SK-N-SH (cell line): Measurements from ENCODE around the gene NOP9. TPM values are rescaled to one million over a fixed set of nuclear protein-coding genes. Genes with fewer than 3 reads are reported as not detected.

Experiments
- CTCF ChIA-PET: fragments of 300-600, 350-600 bp; formaldehyde crosslinking; extraction: SDS; loops from one replicate; lab custom pipeline; 2021; lab: Yijun Ruan, JAX
- POLR2A ChIA-PET: fragments of 350-600 bp; sonication (Branson Sonifier 250); formaldehyde crosslinking; extraction: SDS; loops from one replicate; lab custom pipeline; 2020; ENCODE audit warnings: antibody characterized with exemption, inconsistent platforms; lab: Yijun Ruan, JAX
- DNase-seq: peaks from one replicate; pipeline ENCODE4 v3.0.0; 2012
- H2AFZ ChIP-seq: fragments of 200-600 bp; sonication (generic); 2 replicates; pipeline ENCODE4 v1.8.1; 2016; ENCODE audit warnings: antibody characterized with exemption, mild to moderate bottlenecking, low read depth
- H3F3A ChIP-seq: fragments of 200-600 bp; sonication (generic); replicated peaks from 2 replicates; pipeline ENCODE3; 2016; ENCODE audit warnings: antibody characterized with exemption, mild to moderate bottlenecking; ENCODE audit not compliant: insufficient read depth
- H3K27ac ChIP-seq, 2 experiments: fragments of 200-500 bp in 1 of 2; fragments of 200-600 bp in 1 of 2; sonication (Bioruptor generic) in 1 of 2; sonication (generic), shearing (Covaris generic) in 1 of 2; 2 replicates each; pipeline versions ENCODE4 v1.5.1 to v1.6.1; 2014 to 2016; ENCODE audit warnings: low read depth in 2 of 2, inconsistent platforms in 1 of 2, low read length in 1 of 2, mild to moderate bottlenecking in 1 of 2, mixed read lengths in 1 of 2
- H3K27me3 ChIP-seq: fragments of 200-600 bp; sonication (generic), shearing (Covaris generic); 2 replicates; pipeline ENCODE4 v1.6.1; 2016; ENCODE audit warnings: mixed run types; ENCODE audit not compliant: insufficient read depth
- H3K36me3 ChIP-seq, 2 experiments: fragments of 200-500 bp in 1 of 2; fragments of 200-600 bp in 1 of 2; sonication (Bioruptor generic) in 1 of 2; sonication (generic) in 1 of 2; replicated peaks in 1 of 2; 2 replicates each; pipeline versions ENCODE3 to v1.5.1; 2014 to 2016; ENCODE audit warnings: low read length in 1 of 2, mild to moderate bottlenecking in 1 of 2; ENCODE audit not compliant: insufficient read depth in 2 of 2, control insufficient read depth in 1 of 2
- H3K4me1 ChIP-seq, 2 experiments: fragments of 200-500 bp in 1 of 2; fragments of 200-600 bp in 1 of 2; sonication (Bioruptor generic) in 1 of 2; sonication (generic), shearing (Covaris generic) in 1 of 2; 2 replicates each; pipeline versions ENCODE4 v1.5.1 to v1.6.1; 2014 to 2016; ENCODE audit warnings: low read depth in 1 of 2, low read length in 1 of 2, mixed run types in 1 of 2; ENCODE audit not compliant: insufficient read depth in 2 of 2, control insufficient read depth in 1 of 2
- H3K4me2 ChIP-seq: fragments of 200-600 bp; sonication (generic), shearing (Covaris generic); 2 replicates; pipeline ENCODE4 v1.6.1; 2017; ENCODE audit warnings: mixed run types
- H3K4me3 ChIP-seq, 2 experiments: fragments of 200-500 bp in 1 of 2; fragments of 200-600 bp in 1 of 2; sonication (Bioruptor generic) in 1 of 2; sonication (generic), shearing (Covaris generic) in 1 of 2; 2 replicates each; pipeline versions ENCODE4 v1.5.1 to v1.8.1; 2014 to 2016; ENCODE audit warnings: low read depth in 2 of 2, inconsistent platforms in 1 of 2, low read length in 1 of 2, mild to moderate bottlenecking in 1 of 2, mixed read lengths in 1 of 2, moderate library complexity in 1 of 2
- H3K79me2 ChIP-seq: fragments of 200-600 bp; sonication (generic); 2 replicates; pipeline ENCODE4 v1.8.1; 2017; ENCODE audit warnings: mild to moderate bottlenecking; ENCODE audit not compliant: insufficient read depth
- H3K9ac ChIP-seq: fragments of 200-600 bp; sonication (generic); 2 replicates; pipeline ENCODE4 v1.6.1; 2017; ENCODE audit warnings: mixed run types
- H3K9me2 ChIP-seq: fragments of 200-600 bp; sonication (generic); 2 replicates; pipeline ENCODE4 v1.6.1; 2017; ENCODE audit warnings: mixed run types
- H3K9me3 ChIP-seq: fragments of 200-600 bp; sonication (generic); 2 replicates; pipeline ENCODE4 v1.6.1; 2017; ENCODE audit warnings: mixed run types, mild to moderate bottlenecking, moderate library complexity
- H4K20me1 ChIP-seq: fragments of 200-600 bp; sonication (generic); 2 replicates; pipeline ENCODE4 v1.6.1; 2017; ENCODE audit warnings: mild to moderate bottlenecking, mixed run types; ENCODE audit not compliant: insufficient read depth
- ELF1 ChIP-seq: IDR thresholded peaks from 2 replicates; pipeline ENCODE4 v1.4.0; 2012
- EZH2phosphoT487 ChIP-seq: fragments of 200-600 bp; sonication (generic); IDR thresholded peaks from 2 replicates; pipeline ENCODE4 v1.6.1; 2017; ENCODE audit warnings: low read depth, mixed run types, mild to moderate bottlenecking, antibody characterized with exemption, moderate library complexity, borderline replicate concordance
- FOXJ3 ChIP-seq: sonication (generic); formaldehyde crosslinking; IDR thresholded peaks from 2 replicates; pipeline ENCODE4 v1.5.1; 2020; ENCODE audit warnings: mild to moderate bottlenecking, missing genetic modification reagents
- JUND ChIP-seq: IDR thresholded peaks from 2 replicates; pipeline ENCODE4 v1.4.0; 2012
- MEF2A ChIP-seq: IDR thresholded peaks from 2 replicates; pipeline ENCODE4 v1.4.0; 2012; ENCODE audit warnings: low read depth, borderline replicate concordance
- MXI1 ChIP-seq: IDR thresholded peaks from 2 replicates; pipeline ENCODE4 v1.6.1; 2012; ENCODE audit warnings: mild to moderate bottlenecking, low read depth, low read length, improper control_type of control experiment
- RAD21 ChIP-seq: IDR thresholded peaks from 2 replicates; pipeline ENCODE4 v1.6.1; 2012; ENCODE audit warnings: mild to moderate bottlenecking, low read length
- RCOR1 ChIP-seq: fragments of 150-350 bp; IDR thresholded peaks from 2 replicates; pipeline ENCODE4 v1.6.1; 2017; ENCODE audit warnings: antibody characterized with exemption, low read length
- SMC3 ChIP-seq: IDR thresholded peaks from 2 replicates; pipeline ENCODE4 v1.6.1; 2012; ENCODE audit warnings: low read depth, low read length, improper control_type of control experiment
- WGBS: methylation state at CpG from one replicate; pipeline ENCODE4 v1.1.6; 2017; ENCODE audit warnings: low lambda C conversion rate; 5-methylcytosine and 5-hydroxymethylcytosine counted together
- polyA plus RNA-seq, 3 experiments: library from polyadenylated mRNA; depleted of rRNA; stranded (reverse); fragments of >200 nt; gene quantifications; 2 replicates each; pipeline ENCODE4 v1.2.3, GENCODE V29; 2012
- TF ChIP-seq, protein P1 (sequence below): IDR thresholded peaks from 2 replicates; pipeline ENCODE4 v1.6.1; 2012; ENCODE audit warnings: mild to moderate bottlenecking, low read depth, low read length, moderate library complexity
- TF ChIP-seq, protein P2 (sequence below): IDR thresholded peaks from 2 replicates; pipeline ENCODE4 v1.4.0; 2012; ENCODE audit warnings: low read depth
- TF ChIP-seq, protein P3 (sequence below): fragments of 200-600 bp; sonication (generic); IDR thresholded peaks from 2 replicates; pipeline ENCODE4 v1.6.1; 2017; ENCODE audit warnings: antibody characterized with exemption, mild to moderate bottlenecking, moderate library complexity

Gene NOP9
- polyA plus RNA-seq, 1 of the 3 experiments (the other 2 are of a cell fraction), result 11.9 TPM

DNA sequence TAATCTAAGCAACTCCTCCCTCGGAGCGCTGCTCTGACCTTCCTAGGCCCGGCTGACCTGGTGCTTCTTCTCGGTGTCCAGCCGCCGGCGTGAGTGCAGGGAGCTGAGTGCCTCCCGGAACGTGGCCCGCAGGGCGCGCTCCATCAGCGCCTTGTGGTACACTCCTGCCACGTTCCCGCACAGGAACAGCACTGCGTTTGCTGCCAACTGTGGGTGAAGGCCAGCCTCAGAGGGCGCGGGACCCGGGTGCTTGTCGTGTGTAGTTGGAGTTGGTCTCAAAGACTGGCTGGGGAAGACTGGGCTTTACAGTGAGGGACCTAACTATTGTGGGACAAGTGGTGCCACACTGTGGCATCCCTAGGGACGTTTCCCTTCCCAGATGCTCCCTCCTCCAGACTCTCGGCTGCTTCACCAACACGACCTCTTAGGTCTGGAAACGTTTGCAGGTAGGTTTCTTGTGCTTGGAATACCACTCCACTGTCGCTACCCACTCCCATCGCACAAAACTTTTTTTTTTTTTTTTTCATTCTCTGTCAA is 32.1 kb downstream of the NOP9 start:
- TF ChIP-seq MEF2A (no peak), EZH2phosphoT487 (no peak), ELF1 (no peak)
- TF ChIP-seq, protein P1, sequence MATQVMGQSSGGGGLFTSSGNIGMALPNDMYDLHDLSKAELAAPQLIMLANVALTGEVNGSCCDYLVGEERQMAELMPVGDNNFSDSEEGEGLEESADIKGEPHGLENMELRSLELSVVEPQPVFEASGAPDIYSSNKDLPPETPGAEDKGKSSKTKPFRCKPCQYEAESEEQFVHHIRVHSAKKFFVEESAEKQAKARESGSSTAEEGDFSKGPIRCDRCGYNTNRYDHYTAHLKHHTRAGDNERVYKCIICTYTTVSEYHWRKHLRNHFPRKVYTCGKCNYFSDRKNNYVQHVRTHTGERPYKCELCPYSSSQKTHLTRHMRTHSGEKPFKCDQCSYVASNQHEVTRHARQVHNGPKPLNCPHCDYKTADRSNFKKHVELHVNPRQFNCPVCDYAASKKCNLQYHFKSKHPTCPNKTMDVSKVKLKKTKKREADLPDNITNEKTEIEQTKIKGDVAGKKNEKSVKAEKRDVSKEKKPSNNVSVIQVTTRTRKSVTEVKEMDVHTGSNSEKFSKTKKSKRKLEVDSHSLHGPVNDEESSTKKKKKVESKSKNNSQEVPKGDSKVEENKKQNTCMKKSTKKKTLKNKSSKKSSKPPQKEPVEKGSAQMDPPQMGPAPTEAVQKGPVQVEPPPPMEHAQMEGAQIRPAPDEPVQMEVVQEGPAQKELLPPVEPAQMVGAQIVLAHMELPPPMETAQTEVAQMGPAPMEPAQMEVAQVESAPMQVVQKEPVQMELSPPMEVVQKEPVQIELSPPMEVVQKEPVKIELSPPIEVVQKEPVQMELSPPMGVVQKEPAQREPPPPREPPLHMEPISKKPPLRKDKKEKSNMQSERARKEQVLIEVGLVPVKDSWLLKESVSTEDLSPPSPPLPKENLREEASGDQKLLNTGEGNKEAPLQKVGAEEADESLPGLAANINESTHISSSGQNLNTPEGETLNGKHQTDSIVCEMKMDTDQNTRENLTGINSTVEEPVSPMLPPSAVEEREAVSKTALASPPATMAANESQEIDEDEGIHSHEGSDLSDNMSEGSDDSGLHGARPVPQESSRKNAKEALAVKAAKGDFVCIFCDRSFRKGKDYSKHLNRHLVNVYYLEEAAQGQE, result no peak
- Histone ChIP-seq H3F3A (no peaks in the 10 kb centered on the region), H3K79me2 (no peaks in the 10 kb centered on the region), H3K36me3 (no peaks in the 10 kb centered on the region), H3K27me3 (peaks cover 30% of the 10 kb centered on the region), H3K4me3 (no peak overlapping the region; a peak in 1 of 4 replicates), H3K4me2 (no peak overlapping the region), H3K4me1 (peaks cover 0 to 21% of the 10 kb centered on the region in 2 experiments; a peak in 1 of 4 replicates), H3K9me3 (no peaks in the 10 kb centered on the region), H3K27ac (no peak overlapping the region), H3K9ac (no peak overlapping the region), H3K9me2 (no peaks in the 10 kb centered on the region), H4K20me1 (no peaks in the 10 kb centered on the region), H2AFZ (no peak overlapping the region)
- whole genome bisulfite sequencing, result 86% methylated on average over 26 of the region's 26 CpGs
- no peak for DNase-seq
- POLR2A ChIA-PET, result interaction anchor here (0.9 to 1.1 kb wide), 2 partner anchors 10 to 105 kb away, joined by 3 to 4 read pairs; no protein-coding TSS in a partner anchor
- CTCF ChIA-PET, result interaction anchor here (0.7 to 12.7 kb wide), 20 partner anchors 10 to 134 kb away, joined by 3 to 445 read pairs (median 8); partner anchors contain the start of genes CBLN3, CIDEB, DHRS1 and KHNYN

DNA sequence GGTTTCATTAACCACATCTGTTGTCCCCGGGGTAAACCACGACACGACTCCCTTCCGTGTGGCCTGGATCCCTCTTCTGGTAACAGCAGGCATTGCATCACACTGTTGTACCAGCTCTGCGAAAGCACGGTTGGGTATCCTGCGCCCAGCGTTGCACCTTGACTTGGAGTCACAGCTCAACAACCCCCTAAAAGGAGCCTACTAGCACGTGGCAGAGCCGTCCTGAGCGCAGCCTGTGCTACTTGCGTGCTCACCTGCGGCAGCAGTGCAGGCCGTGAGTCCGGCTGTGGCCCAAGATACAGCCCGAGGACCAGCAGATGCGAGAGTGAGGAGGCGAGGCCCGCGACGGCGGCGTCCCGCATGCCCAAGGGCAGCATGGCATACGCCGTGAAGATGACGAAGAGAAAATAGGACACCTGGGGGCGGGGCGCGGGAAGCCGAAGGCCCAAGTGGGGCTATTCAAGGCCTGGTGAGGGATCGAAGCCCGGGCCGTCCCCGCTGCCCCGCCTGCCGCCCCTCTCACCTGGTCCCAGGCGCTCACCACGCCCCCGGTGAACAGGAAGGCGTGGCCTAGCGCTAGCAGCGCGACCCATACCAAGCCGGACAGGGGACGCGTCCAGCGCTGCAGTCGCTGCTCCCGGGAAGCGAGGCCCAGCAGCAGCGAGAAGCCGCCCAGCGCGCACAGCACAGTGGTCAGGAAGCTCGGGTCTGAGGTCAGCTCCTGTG is 32.8 kb downstream of the NOP9 start:
- Histone ChIP-seq H3K4me1 (peaks cover 0 to 21% of the 10 kb centered on the region in 2 experiments; a peak in 1 of 4 replicates), H3K27me3 (peaks cover 31% of the 10 kb centered on the region), H3K36me3 (no peaks in the 10 kb centered on the region), H2AFZ (0 out of 2 replicates have a peak overlapping the region, but pooled peaks have one; percentile 50), H3K4me3 (peak overlapping the region in 1 of 2 experiments; percentile 30; a peak in 3 of 4 replicates), H3K9me3 (no peaks in the 10 kb centered on the region), H3K9ac (no peak overlapping the region), H3K4me2 (peak overlapping the region; percentile 74)
- ChIA-PET CTCF (interaction anchor here (0.6 to 12.7 kb wide), 29 partner anchors 10 to 1450 kb away, joined by 3 to 445 read pairs (median 9); partner anchors contain the start of genes CBLN3, CIDEB, KHNYN and LTB4R2), POLR2A (interaction anchor here (0.9 to 1.6 kb wide), 4 partner anchors 9 to 109 kb away, joined by 3 to 16 read pairs (median 6); partner anchors contain the start of genes CBLN3 and KHNYN)
- WGBS, result 19% methylated on average over 41 of the region's 56 CpGs
- TF ChIP-seq SMC3, result peak; percentile 53
- no peak for TF ChIP-seq FOXJ3 (CRISPR knock-in tag)
- TF ChIP-seq JUND, result no peak
- TF ChIP-seq ELF1, result no peak
- peak; percentile 68; the same call in 1 of the 2 replicates for TF ChIP-seq MXI1
- TF ChIP-seq, protein P2, sequence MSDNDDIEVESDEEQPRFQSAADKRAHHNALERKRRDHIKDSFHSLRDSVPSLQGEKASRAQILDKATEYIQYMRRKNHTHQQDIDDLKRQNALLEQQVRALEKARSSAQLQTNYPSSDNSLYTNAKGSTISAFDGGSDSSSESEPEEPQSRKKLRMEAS, result 0 out of 2 replicates have a peak, but pooled peaks have one; percentile 51
- no peak for TF ChIP-seq RCOR1
- TF ChIP-seq, protein P3, sequence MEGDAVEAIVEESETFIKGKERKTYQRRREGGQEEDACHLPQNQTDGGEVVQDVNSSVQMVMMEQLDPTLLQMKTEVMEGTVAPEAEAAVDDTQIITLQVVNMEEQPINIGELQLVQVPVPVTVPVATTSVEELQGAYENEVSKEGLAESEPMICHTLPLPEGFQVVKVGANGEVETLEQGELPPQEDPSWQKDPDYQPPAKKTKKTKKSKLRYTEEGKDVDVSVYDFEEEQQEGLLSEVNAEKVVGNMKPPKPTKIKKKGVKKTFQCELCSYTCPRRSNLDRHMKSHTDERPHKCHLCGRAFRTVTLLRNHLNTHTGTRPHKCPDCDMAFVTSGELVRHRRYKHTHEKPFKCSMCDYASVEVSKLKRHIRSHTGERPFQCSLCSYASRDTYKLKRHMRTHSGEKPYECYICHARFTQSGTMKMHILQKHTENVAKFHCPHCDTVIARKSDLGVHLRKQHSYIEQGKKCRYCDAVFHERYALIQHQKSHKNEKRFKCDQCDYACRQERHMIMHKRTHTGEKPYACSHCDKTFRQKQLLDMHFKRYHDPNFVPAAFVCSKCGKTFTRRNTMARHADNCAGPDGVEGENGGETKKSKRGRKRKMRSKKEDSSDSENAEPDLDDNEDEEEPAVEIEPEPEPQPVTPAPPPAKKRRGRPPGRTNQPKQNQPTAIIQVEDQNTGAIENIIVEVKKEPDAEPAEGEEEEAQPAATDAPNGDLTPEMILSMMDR, result peak; percentile 68
- no peak for TF ChIP-seq EZH2phosphoT487
- peak; percentile 59 for TF ChIP-seq RAD21
- TF ChIP-seq, all 33 proteins: peak for 5
- DNase-seq, result peak; percentile 94
- no peaks in the 10 kb centered on the region for H3K79me2 ChIP-seq
- no peak overlapping the region for H3K27ac ChIP-seq
- H3F3A ChIP-seq, result no peaks in the 10 kb centered on the region
- H3K9me2 ChIP-seq, result no peaks in the 10 kb centered on the region
- no peaks in the 10 kb centered on the region for H4K20me1 ChIP-seq
